ENCODE data around the gene NIT2. TPM values are rescaled to one million over a fixed set of nuclear protein-coding genes. Genes with fewer than 3 reads are reported as not detected.

The NIT2 gene
- total and polyA plus RNA-seq, 10 of the 15 experiments (the other 5 are each of a cell fraction or from before 2014, with no cell fraction given), result 49.3 to 215 (median 76.4) TPM

DNA sequence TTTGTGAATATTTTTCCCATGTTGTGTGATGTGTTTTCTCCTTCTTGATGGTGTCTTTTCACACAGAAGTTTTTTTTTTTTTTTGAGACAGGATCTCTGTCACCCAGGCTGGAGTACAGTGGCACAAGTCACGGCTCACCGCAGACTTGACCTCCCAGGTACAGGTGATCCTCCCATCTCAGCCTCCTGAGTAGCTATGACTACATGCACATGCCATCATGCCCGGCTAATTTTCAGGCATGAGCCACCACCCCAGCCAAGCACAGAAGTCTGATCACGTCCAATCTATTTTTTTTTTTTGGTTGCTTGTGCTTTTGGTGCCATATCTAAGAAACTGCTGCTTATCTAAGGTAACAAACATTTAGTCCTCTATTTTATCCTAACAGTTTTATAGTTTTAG, 41.7 kb downstream of the NIT2 start:
- H4K20me1 ChIP-seq (ENCODE audit: control insufficient read depth, insufficient read depth), result no peaks in the 10 kb centered on the region
- no peak for ATAC-seq
- FAIRE-seq, result no peak
- H3K9me3 ChIP-seq (replicated peaks; ENCODE audit: control insufficient read depth, insufficient read depth, low read length), result no peaks in the 10 kb centered on the region
- no peak overlapping the region for H3K4me2 ChIP-seq (ENCODE audit: control insufficient read depth, insufficient read depth)
- no peak overlapping the region for H3K4me3 ChIP-seq
- WGBS (ENCODE audit: insufficient coverage, insufficient replicate concordance, low lambda C conversion rate, missing lambda C conversion rate), result 98% methylated on average over 4 of the region's 4 CpGs
- ChIA-PET CTCF (interaction anchor here (0.7 to 1.2 kb wide), 3 partner anchors 12 to 66 kb away, joined by 3 to 5 read pairs (median 4); no protein-coding TSS in a partner anchor), RAD21 (ENCODE audit: unreplicated experiment) (no interaction called here), SMC1A (ENCODE audit: uncharacterized antibody, unreplicated experiment) (interaction anchor here (0.6 to 1.1 kb wide), 3 partner anchors 32 to 745 kb away, joined by 3 read pairs; no protein-coding TSS in a partner anchor), POLR2A (interaction anchor here (0.6 to 1.1 kb wide), 4 partner anchors 15 to 378 kb away, joined by 3 to 4 read pairs (median 3); no protein-coding TSS in a partner anchor)
- TF ChIP-seq WRNIP1 (IDR thresholded peaks at IDR 0.05; ENCODE audit: borderline replicate concordance, low read depth, low read length) (no peak), JUND (IDR thresholded peaks at IDR 0.05; ENCODE audit: low read depth, low read length) (no peak), BMI1 (IDR thresholded peaks at IDR 0.05; ENCODE audit: borderline replicate concordance) (no peak), YY1 (IDR thresholded peaks at IDR 0.05; ENCODE audit: low read depth, low read length) (no peak), CBFB (IDR thresholded peaks at IDR 0.05; ENCODE audit: low read depth) (no peak), SPI1 (IDR thresholded peaks at IDR 0.05; ENCODE audit: borderline replicate concordance, insufficient read depth, low read depth, low read length) (no peak), CHD4 (IDR thresholded peaks at IDR 0.05) (no peak), BCL11A (IDR thresholded peaks at IDR 0.05; ENCODE audit: low read depth, low read length) (no peak), BACH1 (IDR thresholded peaks at IDR 0.05; ENCODE audit: borderline replicate concordance) (no peak)
- TF ChIP-seq, protein P1, sequence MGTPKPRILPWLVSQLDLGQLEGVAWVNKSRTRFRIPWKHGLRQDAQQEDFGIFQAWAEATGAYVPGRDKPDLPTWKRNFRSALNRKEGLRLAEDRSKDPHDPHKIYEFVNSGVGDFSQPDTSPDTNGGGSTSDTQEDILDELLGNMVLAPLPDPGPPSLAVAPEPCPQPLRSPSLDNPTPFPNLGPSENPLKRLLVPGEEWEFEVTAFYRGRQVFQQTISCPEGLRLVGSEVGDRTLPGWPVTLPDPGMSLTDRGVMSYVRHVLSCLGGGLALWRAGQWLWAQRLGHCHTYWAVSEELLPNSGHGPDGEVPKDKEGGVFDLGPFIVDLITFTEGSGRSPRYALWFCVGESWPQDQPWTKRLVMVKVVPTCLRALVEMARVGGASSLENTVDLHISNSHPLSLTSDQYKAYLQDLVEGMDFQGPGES (IDR thresholded peaks at IDR 0.05), result no peak
- TF ChIP-seq, protein P2, sequence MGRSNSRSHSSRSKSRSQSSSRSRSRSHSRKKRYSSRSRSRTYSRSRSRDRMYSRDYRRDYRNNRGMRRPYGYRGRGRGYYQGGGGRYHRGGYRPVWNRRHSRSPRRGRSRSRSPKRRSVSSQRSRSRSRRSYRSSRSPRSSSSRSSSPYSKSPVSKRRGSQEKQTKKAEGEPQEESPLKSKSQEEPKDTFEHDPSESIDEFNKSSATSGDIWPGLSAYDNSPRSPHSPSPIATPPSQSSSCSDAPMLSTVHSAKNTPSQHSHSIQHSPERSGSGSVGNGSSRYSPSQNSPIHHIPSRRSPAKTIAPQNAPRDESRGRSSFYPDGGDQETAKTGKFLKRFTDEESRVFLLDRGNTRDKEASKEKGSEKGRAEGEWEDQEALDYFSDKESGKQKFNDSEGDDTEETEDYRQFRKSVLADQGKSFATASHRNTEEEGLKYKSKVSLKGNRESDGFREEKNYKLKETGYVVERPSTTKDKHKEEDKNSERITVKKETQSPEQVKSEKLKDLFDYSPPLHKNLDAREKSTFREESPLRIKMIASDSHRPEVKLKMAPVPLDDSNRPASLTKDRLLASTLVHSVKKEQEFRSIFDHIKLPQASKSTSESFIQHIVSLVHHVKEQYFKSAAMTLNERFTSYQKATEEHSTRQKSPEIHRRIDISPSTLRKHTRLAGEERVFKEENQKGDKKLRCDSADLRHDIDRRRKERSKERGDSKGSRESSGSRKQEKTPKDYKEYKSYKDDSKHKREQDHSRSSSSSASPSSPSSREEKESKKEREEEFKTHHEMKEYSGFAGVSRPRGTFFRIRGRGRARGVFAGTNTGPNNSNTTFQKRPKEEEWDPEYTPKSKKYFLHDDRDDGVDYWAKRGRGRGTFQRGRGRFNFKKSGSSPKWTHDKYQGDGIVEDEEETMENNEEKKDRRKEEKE (IDR thresholded peaks at IDR 0.05), result no peak
- TF ChIP-seq, protein P3, sequence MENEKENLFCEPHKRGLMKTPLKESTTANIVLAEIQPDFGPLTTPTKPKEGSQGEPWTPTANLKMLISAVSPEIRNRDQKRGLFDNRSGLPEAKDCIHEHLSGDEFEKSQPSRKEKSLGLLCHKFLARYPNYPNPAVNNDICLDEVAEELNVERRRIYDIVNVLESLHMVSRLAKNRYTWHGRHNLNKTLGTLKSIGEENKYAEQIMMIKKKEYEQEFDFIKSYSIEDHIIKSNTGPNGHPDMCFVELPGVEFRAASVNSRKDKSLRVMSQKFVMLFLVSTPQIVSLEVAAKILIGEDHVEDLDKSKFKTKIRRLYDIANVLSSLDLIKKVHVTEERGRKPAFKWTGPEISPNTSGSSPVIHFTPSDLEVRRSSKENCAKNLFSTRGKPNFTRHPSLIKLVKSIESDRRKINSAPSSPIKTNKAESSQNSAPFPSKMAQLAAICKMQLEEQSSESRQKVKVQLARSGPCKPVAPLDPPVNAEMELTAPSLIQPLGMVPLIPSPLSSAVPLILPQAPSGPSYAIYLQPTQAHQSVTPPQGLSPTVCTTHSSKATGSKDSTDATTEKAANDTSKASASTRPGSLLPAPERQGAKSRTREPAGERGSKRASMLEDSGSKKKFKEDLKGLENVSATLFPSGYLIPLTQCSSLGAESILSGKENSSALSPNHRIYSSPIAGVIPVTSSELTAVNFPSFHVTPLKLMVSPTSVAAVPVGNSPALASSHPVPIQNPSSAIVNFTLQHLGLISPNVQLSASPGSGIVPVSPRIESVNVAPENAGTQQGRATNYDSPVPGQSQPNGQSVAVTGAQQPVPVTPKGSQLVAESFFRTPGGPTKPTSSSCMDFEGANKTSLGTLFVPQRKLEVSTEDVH (IDR thresholded peaks at IDR 0.05; ENCODE audit: low read depth, partially characterized antibody), result no peak
- no peaks in the 10 kb centered on the region for H3K4me1 ChIP-seq (ENCODE audit: control insufficient read depth, insufficient read depth, low read length)
- DNase-seq (ENCODE audit: low read depth, low spot score), result no peak
- H3K79me2 ChIP-seq (ENCODE audit: control insufficient read depth, insufficient read depth, low read length), result no peaks in the 10 kb centered on the region
- intact Hi-C loops (cut with micrococcal nuclease; ENCODE audit: unreplicated experiment) (no loop called here), in situ Hi-C loops (cut with MboI) (no loop called here)
- no peak overlapping the region for H2AFZ ChIP-seq (ENCODE audit: control insufficient read depth, low read depth, low read length)
- no peak overlapping the region for H3K27ac ChIP-seq (ENCODE audit: control insufficient read depth, insufficient read depth)
- no TSS peak for BruUV-seq (replicated peaks)
- no peak overlapping the region for H3K9ac ChIP-seq (ENCODE audit: control insufficient read depth, insufficient read depth, low read length)
- H3K27me3 ChIP-seq (replicated peaks in 1 of 2; ENCODE audit: control insufficient read depth in 2 of 2, insufficient read depth in 2 of 2, low read length in 1 of 2), result no peaks in the 10 kb centered on the region
- H3K36me3 ChIP-seq (ENCODE audit: control insufficient read depth in 2 of 2, insufficient read depth in 2 of 2, low read length in 1 of 2), result peaks cover 8 to 26% of the 10 kb centered on the region in 2 experiments
